ENCODE results near the gene NUDT3.
"Not testable (repeated sequence)": the region's sequence is repeated elsewhere in the genome, so short reads cannot be mapped to it uniquely, and the experiment has no call there.

The NUDT3 gene

GRCh38 chr6:34391786-34392496, 528 bp downstream of the NUDT3 start:
- DNase-seq: peak; percentile 52

DNA sequence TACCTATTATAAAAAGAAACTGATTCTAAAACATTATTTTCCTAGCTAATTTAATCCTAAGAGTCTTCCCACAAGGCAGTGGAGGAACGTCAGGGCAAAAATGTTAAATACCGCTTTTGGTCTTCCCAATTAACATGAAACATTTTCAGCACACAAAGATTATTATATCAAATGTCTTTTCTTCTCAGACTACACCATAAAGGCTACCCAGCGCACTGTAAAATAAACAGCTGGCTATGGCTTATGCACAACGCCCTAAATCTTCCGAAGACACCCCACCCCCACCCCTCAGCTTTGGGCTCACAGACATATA, 1.0 kb downstream of the NUDT3 start:
- DNase-seq: no peak

GRCh38 chr6:34390531-34391472, 1.7 kb downstream of the NUDT3 start:
- DNase-seq: no peak

GRCh38 chr6:34389034-34389433, 3.4 kb downstream of the NUDT3 start:
- DNase-seq: no peak

DNA sequence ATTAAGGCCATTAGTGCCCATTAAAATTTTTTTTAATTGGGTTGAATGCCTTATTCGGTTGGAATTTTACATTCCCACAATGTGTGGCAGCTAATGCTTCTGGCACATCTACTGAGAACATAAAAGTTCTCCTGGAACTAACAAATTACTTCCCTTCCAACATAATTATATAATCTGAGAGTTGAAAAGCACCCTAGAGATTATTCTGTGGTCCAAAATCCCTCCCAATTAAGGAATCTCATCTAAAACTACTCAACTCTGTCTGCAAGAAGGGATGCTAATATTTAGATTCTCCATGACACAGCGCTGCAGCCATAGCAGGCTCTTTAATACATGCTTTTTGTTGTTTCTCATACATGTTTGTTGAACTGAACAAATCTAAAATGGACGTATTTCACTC, 4.0 kb downstream of the NUDT3 start:
- DNase-seq: no peak

GRCh38 chr6:34386316-34387137, 5.9 kb downstream of the NUDT3 start:
- no peak for DNase-seq

- DNase-seq: no peak
Measured at GRCh38 chr6:34385793-34386195, 6.7 kb downstream of the NUDT3 start.

DNA sequence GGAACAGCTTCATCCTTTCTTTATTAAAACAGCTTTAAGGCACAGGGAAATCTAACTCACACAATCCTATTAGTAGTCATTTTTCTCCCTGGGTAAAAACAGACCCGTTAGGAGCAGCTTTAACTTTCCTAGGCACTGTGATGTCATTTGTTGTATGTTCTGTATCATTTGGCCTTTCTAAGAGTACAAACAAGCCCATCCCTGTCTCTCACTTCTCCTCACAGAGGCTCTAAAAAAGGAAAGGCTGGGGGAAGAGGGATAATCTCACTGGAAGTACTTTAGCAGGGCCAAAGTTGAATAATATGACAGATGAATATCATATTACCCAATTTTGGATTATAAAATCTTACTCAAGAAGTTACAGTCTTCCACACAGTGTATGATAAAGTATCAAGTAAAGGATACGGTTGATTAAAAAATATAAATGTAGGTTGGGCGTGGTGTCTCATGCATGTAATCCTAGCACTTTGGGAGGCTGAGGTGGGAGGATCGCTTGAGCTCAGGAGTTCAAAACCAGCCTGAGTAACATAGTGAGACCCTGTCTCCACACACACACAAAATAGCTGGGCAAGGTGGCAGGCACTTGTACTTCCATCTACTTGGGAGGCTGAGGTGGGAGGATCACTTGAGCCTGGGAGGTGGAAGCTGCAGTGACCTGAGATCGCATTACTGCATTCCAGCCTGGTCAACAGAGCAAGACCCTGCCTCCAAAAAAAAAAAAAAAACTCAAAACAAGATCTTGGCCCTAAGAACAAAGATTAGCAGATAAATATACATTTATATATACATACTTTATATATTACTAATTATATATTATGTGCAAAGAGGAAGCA, 7.9 kb downstream of the NUDT3 start:
- no peak for DNase-seq

- DNase-seq: no peak
Measured at GRCh38 chr6:34383656-34384320, 8.7 kb downstream of the NUDT3 start.

DNA sequence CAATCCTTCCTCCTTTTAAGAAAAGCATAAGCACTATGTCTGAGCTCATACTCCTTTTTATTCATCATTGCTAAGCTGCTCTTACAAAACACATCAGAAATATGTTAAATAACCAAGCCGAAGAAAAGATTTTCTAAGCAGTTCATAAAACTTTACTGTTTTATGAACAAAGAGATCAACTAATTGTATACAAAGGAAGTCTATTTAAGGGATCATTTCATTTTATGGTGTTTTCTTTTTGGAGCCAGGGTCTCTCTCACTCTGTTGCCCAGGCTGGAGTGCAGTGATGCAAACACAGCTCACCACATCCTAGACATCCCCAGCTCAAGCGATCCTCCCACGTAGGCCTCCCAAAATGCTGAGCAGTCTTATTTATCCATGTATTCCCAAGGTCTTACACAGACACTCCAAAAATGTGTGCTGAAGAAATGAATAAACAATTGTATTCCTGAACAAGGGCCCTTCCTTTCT, 9.3 kb downstream of the NUDT3 start:
- DNase-seq: no peak

DNA sequence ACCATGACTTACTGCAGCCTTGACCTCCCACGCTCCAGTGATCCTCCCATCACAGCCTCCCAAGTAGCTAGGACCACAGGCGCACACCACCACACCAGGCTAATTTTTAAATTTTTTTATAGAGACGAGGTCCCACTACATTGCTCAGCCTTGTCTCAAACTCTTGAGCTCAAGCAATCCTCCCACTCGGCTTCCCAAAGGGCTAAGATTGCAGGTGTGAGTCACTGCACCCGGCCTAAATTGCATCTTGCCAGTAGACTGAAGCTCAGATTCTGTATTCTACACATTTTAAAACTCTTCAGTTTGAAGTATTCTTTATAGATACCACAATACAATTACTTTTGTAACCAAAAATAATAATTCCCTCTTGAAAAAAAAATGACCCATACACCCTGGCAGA, 11.4 kb downstream of the NUDT3 start:
- no peak for DNase-seq

DNA sequence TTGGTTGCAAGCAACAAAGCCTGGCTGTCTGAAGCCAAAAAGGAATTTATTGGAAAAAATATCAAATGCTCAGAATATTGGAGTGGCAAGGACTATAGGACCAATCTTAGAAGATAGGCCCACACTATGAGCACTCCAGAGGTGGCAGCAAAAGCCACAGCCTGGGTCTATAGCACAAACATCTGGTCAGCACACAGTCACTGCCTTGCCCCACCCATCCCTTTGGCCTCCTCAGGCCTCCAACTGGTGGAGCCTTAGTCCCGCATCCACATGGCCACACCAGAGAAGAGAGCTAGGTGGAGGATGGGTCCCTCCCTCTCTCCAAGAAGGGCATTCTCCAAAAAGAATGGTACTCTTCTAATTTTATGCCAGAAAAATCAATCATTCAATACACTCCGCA, 14.0 kb downstream of the NUDT3 start:
- no peak for DNase-seq

GRCh38 chr6:34377984-34378383, 14.5 kb downstream of the NUDT3 start:
- DNase-seq: no peak

- DNase-seq: not testable (repeated sequence)
Measured at GRCh38 chr6:34377571-34377970, 14.9 kb downstream of the NUDT3 start.

DNA sequence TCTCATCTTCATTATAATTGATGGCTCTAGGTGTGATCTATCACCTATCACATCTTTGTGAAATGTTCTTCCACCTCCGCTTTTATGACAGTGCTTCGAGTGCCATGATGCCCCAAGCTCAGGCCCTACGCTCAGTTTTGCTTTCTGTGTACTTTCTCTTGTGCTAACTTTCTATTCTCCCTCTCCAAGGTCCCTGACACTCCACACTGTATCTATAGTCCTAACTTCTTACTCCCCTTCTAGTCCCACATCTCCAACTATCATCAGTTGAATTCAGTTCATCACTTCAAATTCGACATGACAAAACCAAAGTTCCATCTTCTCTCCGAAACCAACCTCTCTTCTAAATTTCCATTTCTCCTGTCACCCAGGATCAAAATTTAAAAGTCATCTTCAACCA, 16.6 kb downstream of the NUDT3 start:
- no peak for DNase-seq

- no peak for DNase-seq
Measured at GRCh38 chr6:34374508-34374907, 18.0 kb downstream of the NUDT3 start.

DNA sequence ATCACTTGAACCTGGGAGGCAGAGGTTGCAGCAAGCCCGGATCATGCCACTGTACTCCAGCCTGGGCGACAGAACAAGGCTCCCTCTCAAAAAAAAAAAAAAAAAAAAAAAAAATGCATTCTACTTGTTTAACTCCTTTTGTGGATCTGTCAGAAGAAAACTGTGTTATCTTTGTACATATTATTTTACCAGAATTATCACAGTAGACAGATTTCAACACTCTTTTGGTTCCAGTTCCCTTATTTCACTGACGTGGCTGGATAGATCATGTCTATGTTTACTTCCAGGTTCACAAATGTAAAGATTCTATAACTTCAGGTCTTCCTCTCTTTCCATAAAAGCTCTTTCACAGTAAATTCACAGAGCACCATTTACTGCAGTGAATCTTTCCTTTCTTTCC, 18.4 kb downstream of the NUDT3 start:
- no peak for DNase-seq

- no peak for DNase-seq
Measured at GRCh38 chr6:34373511-34373910, 19.0 kb downstream of the NUDT3 start.

- not testable (repeated sequence) for DNase-seq
Measured at GRCh38 chr6:34371865-34372264, 20.6 kb downstream of the NUDT3 start.

GRCh38 chr6:34370361-34370760, 22.1 kb downstream of the NUDT3 start:
- DNase-seq: no peak

DNA sequence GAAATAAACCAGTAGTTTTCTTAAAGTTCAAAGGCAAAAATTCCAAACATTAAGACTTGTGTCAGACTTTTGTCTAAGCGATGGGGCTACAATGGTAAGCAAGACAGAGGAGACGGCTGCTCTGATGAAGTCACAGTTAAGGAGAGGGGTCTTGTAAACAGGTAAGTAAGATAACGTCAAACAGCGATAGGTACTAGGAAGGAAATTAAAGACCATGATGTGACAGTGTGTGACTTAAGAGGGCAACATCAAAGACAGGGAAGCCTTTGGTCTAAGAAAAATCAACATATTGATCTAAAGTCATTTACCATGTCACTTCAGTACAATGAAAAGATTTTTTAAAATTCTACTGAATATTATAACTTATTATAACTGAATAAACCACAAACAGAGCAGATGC, 23.1 kb downstream of the NUDT3 start:
- no peak for DNase-seq

GRCh38 chr6:34366639-34366921, 25.9 kb downstream of the NUDT3 start:
- DNase-seq: no peak

All from stimulated activated CD4-positive, alpha-beta T cell treated with anti-CD3 and anti-CD28 coated beads, Interleukin-4, amount 100 ng/mL, for 24 hours (primary cell).